Peyer's patch (tissue), 4 donors: ENCODE data around the gene AMIGO1.

Experiments used
- POLR2A ChIP-seq, 2 donors: fragments of 450-650 bp; IDR thresholded peaks; one replicate each; pipeline ENCODE4 v1.5.1; 2017; ENCODE audit warnings: antibody characterized with exemption in 2 of 2, mild to moderate bottlenecking in 2 of 2, moderate library complexity in 2 of 2
- TF ChIP-seq, protein P1 (sequence below), 6 experiments: fragments of 450-650 bp in 4 of 6; fragments of 200-600 bp in 2 of 6; sonication (generic) in 1 of 6; IDR thresholded peaks; one replicate each; pipeline ENCODE4 v1.5.1; 2017 to 2019; ENCODE audit warnings: antibody characterized with exemption in 6 of 6, mild to moderate bottlenecking in 3 of 6, moderate library complexity in 1 of 6

DNA sequence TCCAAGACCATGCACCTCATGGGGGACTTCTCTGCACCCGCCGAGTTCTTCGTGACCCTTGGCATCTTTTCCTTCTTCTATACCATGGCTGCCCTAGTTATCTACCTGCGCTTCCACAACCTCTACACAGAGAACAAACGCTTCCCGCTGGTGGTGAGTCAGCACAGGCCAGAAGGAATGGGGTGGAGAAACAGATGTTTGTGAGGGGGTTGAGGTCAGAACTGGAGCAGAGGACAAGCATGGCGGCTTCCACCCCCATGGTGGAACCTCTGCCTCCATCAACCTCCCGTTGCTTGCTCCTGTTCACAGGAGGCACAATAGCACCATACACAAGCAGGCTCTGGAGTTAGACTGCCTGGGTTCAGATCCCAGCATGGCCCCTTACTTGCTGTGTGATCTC, 32.7 kb downstream of the AMIGO1 start:
- no peak for TF ChIP-seq POLR2A (IDR thresholded peaks at IDR 0.05)
- TF ChIP-seq, protein P1, sequence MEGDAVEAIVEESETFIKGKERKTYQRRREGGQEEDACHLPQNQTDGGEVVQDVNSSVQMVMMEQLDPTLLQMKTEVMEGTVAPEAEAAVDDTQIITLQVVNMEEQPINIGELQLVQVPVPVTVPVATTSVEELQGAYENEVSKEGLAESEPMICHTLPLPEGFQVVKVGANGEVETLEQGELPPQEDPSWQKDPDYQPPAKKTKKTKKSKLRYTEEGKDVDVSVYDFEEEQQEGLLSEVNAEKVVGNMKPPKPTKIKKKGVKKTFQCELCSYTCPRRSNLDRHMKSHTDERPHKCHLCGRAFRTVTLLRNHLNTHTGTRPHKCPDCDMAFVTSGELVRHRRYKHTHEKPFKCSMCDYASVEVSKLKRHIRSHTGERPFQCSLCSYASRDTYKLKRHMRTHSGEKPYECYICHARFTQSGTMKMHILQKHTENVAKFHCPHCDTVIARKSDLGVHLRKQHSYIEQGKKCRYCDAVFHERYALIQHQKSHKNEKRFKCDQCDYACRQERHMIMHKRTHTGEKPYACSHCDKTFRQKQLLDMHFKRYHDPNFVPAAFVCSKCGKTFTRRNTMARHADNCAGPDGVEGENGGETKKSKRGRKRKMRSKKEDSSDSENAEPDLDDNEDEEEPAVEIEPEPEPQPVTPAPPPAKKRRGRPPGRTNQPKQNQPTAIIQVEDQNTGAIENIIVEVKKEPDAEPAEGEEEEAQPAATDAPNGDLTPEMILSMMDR (IDR thresholded peaks at IDR 0.05): no peak
